ENCODE data around the gene PHYKPL.

DNA sequence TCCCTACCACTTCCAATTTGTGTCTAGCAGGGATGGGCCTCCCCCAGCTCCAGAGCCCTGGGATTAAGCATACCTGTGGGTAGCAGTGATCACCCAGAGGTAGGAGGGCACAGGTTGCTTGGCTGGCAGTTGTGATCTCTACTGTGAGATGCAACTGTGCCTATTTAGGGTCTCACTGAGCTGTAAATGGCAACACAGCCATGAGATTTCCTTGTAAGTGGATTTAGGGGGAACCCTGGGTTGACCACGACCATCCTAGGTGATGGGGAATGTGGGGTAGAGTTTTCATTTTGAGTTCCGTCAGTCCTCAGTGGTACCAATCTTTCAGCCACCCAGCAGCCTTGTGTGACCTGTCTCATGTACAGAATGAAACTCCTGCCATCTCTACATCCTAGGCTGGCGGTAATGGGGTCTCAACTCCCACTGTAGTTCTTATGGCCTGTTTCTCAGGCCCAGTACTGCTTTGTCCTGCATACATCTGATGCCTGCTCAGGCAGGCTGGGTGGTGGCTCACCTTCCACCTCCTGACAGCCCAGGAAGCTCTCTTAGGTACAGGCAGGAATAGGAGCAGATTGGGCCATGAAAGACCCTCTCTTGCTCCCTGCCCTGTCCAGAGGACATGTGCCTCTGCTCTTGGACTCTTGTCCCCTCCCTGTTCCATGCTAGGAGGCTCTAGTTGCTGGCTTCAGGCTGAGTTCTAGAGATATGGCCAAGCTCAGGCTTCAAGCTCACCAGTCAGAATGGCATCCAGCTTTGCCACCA lies 20.2 kb downstream of the PHYKPL start:
- TF ChIP-seq CEBPB (IDR thresholded peaks at IDR 0.05; ENCODE audit: low read depth, low read length): no peak
- TF ChIP-seq, protein P1, sequence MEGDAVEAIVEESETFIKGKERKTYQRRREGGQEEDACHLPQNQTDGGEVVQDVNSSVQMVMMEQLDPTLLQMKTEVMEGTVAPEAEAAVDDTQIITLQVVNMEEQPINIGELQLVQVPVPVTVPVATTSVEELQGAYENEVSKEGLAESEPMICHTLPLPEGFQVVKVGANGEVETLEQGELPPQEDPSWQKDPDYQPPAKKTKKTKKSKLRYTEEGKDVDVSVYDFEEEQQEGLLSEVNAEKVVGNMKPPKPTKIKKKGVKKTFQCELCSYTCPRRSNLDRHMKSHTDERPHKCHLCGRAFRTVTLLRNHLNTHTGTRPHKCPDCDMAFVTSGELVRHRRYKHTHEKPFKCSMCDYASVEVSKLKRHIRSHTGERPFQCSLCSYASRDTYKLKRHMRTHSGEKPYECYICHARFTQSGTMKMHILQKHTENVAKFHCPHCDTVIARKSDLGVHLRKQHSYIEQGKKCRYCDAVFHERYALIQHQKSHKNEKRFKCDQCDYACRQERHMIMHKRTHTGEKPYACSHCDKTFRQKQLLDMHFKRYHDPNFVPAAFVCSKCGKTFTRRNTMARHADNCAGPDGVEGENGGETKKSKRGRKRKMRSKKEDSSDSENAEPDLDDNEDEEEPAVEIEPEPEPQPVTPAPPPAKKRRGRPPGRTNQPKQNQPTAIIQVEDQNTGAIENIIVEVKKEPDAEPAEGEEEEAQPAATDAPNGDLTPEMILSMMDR (conservative IDR thresholded peaks at IDR 0.05; ENCODE audit: low read depth, low read length): no peak

Data from IMR-90 (cell line).